ENCODE data around the gene DHRS2. TPM values are rescaled to one million over a fixed set of nuclear protein-coding genes. Genes with fewer than 3 reads are reported as not detected.
"Not testable (repeated sequence)": the region's sequence is repeated elsewhere in the genome, so short reads cannot be mapped to it uniquely, and the experiment has no call there.

DHRS2 gene
- total RNA-seq, result 0.20 and 0.87 TPM in 2 replicates

- DNase-seq (ENCODE audit: low read depth in 2 of 2), result peak in 1 of 2 donors; percentile 24
Measured at GRCh38 chr14:23636317-23637211, at the start of gene DHRS2. TSS of gene DHRS2 (plus strand) at chr14:23636364. CDS start at chr14:23638865, 2,501 bp downstream.

- DNase-seq (ENCODE audit: low read depth in 2 of 2), result peak; percentile 87 to 92
Measured at GRCh38 chr14:23588884-23589598, 47.1 kb upstream of the DHRS2 start.

GRCh38 chr14:23589606-23590005, 46.6 kb upstream of the DHRS2 start:
- DNase-seq (ENCODE audit: low read depth in 2 of 2), result no peak

GRCh38 chr14:23590198-23590597, 46.0 kb upstream of the DHRS2 start:
- DNase-seq (ENCODE audit: low read depth in 2 of 2), result no peak

GRCh38 chr14:23594191-23594590, 42.0 kb upstream of the DHRS2 start:
- DNase-seq (ENCODE audit: low read depth in 2 of 2), result not testable (repeated sequence)

GRCh38 chr14:23600322-23600707, 35.8 kb upstream of the DHRS2 start:
- DNase-seq (ENCODE audit: low read depth in 2 of 2), result no peak

GRCh38 chr14:23600806-23601205, 35.4 kb upstream of the DHRS2 start:
- no peak for DNase-seq (ENCODE audit: low read depth in 2 of 2)

GRCh38 chr14:23601424-23601823, 34.7 kb upstream of the DHRS2 start:
- no peak for DNase-seq (ENCODE audit: low read depth in 2 of 2)

- no peak for DNase-seq (ENCODE audit: low read depth in 2 of 2)
Measured at GRCh38 chr14:23601845-23602180, 34.4 kb upstream of the DHRS2 start.

GRCh38 chr14:23602181-23603095, 33.7 kb upstream of the DHRS2 start:
- no peak for DNase-seq (ENCODE audit: low read depth in 2 of 2)

GRCh38 chr14:23603103-23603502, 33.1 kb upstream of the DHRS2 start:
- no peak for DNase-seq (ENCODE audit: low read depth in 2 of 2)

- DNase-seq (ENCODE audit: low read depth in 2 of 2), result no peak
Measured at GRCh38 chr14:23604148-23604547, 32.0 kb upstream of the DHRS2 start.

- DNase-seq (ENCODE audit: low read depth in 2 of 2), result no peak
Measured at GRCh38 chr14:23604675-23605170, 31.4 kb upstream of the DHRS2 start.

GRCh38 chr14:23605931-23606585, 30.1 kb upstream of the DHRS2 start:
- no peak for DNase-seq (ENCODE audit: low read depth in 2 of 2)

- DNase-seq (ENCODE audit: low read depth in 2 of 2), result no peak
Measured at GRCh38 chr14:23608454-23608853, 27.7 kb upstream of the DHRS2 start.

GRCh38 chr14:23609001-23609400, 27.2 kb upstream of the DHRS2 start:
- no peak for DNase-seq (ENCODE audit: low read depth in 2 of 2)

- DNase-seq (ENCODE audit: low read depth in 2 of 2), result not testable (repeated sequence)
Measured at GRCh38 chr14:23609411-23610089, 26.6 kb upstream of the DHRS2 start.

- no peak for DNase-seq (ENCODE audit: low read depth in 2 of 2)
Measured at GRCh38 chr14:23610090-23610814, 25.9 kb upstream of the DHRS2 start.

- DNase-seq (ENCODE audit: low read depth in 2 of 2), result no peak
Measured at GRCh38 chr14:23610815-23611289, 25.3 kb upstream of the DHRS2 start.

- no peak for DNase-seq (ENCODE audit: low read depth in 2 of 2)
Measured at GRCh38 chr14:23612354-23612732, 23.8 kb upstream of the DHRS2 start.

Measured in lung microvascular endothelial cell (primary cell).